ENCODE measurements around the gene MRGPRG.

The MRGPRG gene

GRCh38 chr11:3188496-3189195 lies 30.0 kb downstream of the MRGPRG start:
- Histone ChIP-seq H3K27me3 (replicated peaks) (peaks cover 2% of the 10 kb centered on the region), H3K36me3 (replicated peaks) (no peaks in the 10 kb centered on the region), H3K27ac (no peak overlapping the region), H3K4me3 (ENCODE audit: low read depth, low read length) (no peak overlapping the region)
- TF ChIP-seq, protein P1, sequence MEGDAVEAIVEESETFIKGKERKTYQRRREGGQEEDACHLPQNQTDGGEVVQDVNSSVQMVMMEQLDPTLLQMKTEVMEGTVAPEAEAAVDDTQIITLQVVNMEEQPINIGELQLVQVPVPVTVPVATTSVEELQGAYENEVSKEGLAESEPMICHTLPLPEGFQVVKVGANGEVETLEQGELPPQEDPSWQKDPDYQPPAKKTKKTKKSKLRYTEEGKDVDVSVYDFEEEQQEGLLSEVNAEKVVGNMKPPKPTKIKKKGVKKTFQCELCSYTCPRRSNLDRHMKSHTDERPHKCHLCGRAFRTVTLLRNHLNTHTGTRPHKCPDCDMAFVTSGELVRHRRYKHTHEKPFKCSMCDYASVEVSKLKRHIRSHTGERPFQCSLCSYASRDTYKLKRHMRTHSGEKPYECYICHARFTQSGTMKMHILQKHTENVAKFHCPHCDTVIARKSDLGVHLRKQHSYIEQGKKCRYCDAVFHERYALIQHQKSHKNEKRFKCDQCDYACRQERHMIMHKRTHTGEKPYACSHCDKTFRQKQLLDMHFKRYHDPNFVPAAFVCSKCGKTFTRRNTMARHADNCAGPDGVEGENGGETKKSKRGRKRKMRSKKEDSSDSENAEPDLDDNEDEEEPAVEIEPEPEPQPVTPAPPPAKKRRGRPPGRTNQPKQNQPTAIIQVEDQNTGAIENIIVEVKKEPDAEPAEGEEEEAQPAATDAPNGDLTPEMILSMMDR (IDR thresholded peaks at IDR 0.05; ENCODE audit: low read depth, low read length, missing control alignments), result no peak
- in situ Hi-C loops (cut with HindIII; ENCODE audit: low pct_ligation_motif_present, low sequenced_read_pairs), result no loop called here
- DNase-seq, result no peak

DNA sequence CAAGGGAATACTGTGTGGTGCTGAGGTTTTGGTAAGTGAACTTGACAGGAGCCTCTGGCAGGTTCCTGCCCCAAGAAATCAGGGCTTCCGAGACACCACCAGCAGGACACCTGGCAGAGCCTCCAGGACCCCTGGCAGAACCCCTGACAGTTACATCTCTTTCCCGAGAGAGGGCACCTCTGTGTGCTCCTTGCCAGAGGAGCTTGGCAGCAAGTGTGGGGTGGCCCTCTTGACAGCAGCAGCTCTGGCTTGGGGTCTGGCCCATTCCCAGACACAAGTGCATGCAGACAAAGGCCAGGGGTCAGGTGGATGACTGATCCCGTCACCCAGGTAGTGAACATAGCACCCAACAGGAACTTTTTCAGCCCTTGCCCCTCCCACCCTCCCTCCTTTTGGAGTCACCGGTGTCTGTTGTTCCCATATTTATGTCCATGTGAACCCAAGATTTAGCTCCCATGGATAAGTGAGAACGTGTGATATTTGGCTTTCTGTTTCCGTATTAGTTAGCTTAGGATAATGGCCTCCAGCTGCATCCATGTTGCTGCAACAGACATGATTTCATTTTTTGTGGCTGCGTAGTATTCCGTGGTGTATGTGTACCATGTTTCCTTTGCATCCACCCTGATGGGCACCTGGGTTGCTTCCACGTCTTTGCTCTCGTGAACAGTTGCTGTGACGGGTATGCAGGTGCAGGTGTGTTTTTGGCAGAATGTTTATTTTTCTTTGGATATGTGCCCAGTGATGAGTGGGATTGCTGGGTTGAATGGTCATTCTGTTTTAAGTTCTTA lies 32.3 kb downstream of the MRGPRG start:
- in situ Hi-C loops (cut with HindIII; ENCODE audit: low pct_ligation_motif_present, low sequenced_read_pairs), result no loop called here
- Histone ChIP-seq H3K27ac (no peak overlapping the region), H3K4me3 (ENCODE audit: low read depth, low read length) (no peak overlapping the region), H3K36me3 (replicated peaks) (no peaks in the 10 kb centered on the region), H3K27me3 (replicated peaks) (peaks cover 2% of the 10 kb centered on the region)
- TF ChIP-seq, protein P1 (IDR thresholded peaks at IDR 0.05; ENCODE audit: low read depth, low read length, missing control alignments), result no peak
- no peak for DNase-seq

- Histone ChIP-seq H3K4me3 (ENCODE audit: low read depth, low read length) (no peak overlapping the region), H3K27ac (no peak overlapping the region), H3K27me3 (replicated peaks) (peaks cover 2% of the 10 kb centered on the region), H3K36me3 (replicated peaks) (no peaks in the 10 kb centered on the region)
- in situ Hi-C loops (cut with HindIII; ENCODE audit: low pct_ligation_motif_present, low sequenced_read_pairs), result no loop called here
- no peak for DNase-seq
- TF ChIP-seq, protein P1 (IDR thresholded peaks at IDR 0.05; ENCODE audit: low read depth, low read length, missing control alignments), result no peak
Measured at GRCh38 chr11:3184732-3185347, 33.8 kb downstream of the MRGPRG start.

- Histone ChIP-seq H3K27me3 (replicated peaks) (no peaks in the 10 kb centered on the region), H3K27ac (no peak overlapping the region), H3K36me3 (replicated peaks) (no peaks in the 10 kb centered on the region), H3K4me3 (ENCODE audit: low read depth, low read length) (no peak overlapping the region)
- in situ Hi-C loops (cut with HindIII; ENCODE audit: low pct_ligation_motif_present, low sequenced_read_pairs), result no loop called here
- no peak for DNase-seq
- TF ChIP-seq, protein P1 (IDR thresholded peaks at IDR 0.05; ENCODE audit: low read depth, low read length, missing control alignments), result no peak
Measured at GRCh38 chr11:3183523-3183922, 35.1 kb downstream of the MRGPRG start.

- in situ Hi-C loops (cut with HindIII; ENCODE audit: low pct_ligation_motif_present, low sequenced_read_pairs), result no loop called here
- Histone ChIP-seq H3K27ac (no peak overlapping the region), H3K36me3 (replicated peaks) (no peaks in the 10 kb centered on the region), H3K27me3 (replicated peaks) (no peaks in the 10 kb centered on the region), H3K4me3 (ENCODE audit: low read depth, low read length) (no peak overlapping the region)
- no peak for DNase-seq
- TF ChIP-seq, protein P1 (IDR thresholded peaks at IDR 0.05; ENCODE audit: low read depth, low read length, missing control alignments), result no peak
Measured at GRCh38 chr11:3182462-3182852, 36.2 kb downstream of the MRGPRG start.

Measured in brain microvascular endothelial cell (primary cell).